GM18909 (cell line): ENCODE results near the gene EXOC6B.

Source experiments
- ATAC-seq: cut with Tn5 transposase; IDR thresholded peaks from one replicate; pipeline ENCODE4 v1.9.1; 2021; ENCODE audit warnings: mild to moderate bottlenecking; ENCODE audit not compliant: unreplicated experiment, poor library complexity

Gene EXOC6B

DNA sequence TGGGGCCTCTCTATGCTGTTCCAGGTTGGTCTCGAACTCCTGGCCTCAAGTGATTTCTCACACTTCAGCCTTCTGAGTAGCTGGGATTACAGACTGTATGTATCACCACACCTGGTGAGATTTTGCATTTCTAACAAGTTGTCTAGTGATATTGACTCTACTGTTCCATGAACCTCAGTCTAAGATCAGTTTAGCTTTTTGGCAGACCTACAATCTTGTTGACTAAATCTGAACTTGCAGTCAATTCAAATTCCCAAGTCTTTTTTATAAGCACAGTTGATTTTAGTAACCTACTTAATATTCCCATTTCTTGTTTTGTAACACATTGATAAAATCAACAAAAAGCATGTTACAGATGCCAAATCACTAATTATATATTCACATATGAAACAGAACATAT is 412.1 kb downstream of the EXOC6B start:
- ATAC-seq, result no peak

DNA sequence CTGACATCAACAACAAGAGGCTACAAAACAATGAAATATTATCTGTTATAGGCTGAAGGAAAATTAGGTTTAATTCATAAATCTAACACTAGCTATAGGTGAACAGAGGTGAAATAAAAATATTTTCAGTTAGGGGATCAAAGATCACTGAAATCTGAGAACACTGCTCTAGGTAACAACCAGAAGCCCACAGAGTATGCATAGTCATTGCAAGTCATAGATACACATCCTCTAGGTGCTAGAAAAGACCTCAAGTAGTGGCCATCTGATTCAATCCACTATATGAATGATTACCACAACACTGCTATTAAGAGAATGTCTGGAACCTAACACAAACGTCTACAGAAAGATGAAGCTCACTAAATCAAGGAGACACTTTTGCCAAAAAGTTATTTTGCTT is 413.6 kb downstream of the EXOC6B start:
- ATAC-seq, result no peak

DNA sequence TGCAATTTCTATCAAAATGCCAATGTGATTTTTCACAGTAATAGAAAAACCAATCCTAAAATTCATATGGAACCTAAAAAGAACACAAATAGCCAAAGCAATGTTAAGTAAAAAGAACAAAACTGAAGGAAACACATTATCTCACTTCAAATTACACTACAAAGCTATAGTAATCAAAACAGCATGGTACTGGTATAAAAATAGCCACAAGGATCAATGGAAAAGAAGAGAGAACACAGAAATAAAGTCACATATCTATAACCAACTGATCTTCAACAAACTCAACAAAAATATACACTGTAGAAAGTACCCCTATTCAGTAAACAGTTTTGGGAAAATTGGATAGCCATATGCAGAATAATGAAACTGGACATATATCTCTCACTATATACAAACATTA is 426.0 kb downstream of the EXOC6B start:
- ATAC-seq, result no peak

GRCh38 chr2:72395096-72395495 is 430.7 kb downstream of the EXOC6B start:
- ATAC-seq, result no peak

DNA sequence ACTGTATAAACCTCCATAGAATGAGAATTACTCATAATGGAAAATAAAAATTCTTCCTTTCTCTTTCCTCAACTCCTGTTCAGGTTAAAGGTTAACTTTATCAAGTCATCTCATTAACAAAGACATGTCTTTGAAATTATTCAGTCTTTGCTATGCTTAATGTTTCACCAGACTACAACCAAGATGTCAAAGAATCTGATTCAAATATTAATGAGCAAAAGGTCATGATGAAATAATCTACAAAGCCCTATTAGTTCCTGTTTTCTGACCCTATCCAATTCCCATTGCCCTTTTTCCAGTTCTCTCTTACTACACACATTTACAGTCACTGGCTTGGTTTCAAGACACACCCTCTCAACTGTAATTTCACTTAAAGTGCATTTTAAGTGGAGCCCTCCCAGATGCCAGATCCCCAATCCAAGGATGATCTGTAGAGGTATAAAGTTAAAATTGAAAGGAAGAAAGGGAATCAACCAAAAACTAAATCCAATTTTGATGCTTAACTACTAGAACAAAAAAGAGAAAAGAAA is 431.2 kb downstream of the EXOC6B start:
- no peak for ATAC-seq

- no peak for ATAC-seq
Measured at GRCh38 chr2:72389447-72389846, 436.4 kb downstream of the EXOC6B start.

GRCh38 chr2:72388263-72388662 is 437.6 kb downstream of the EXOC6B start:
- ATAC-seq, result no peak

GRCh38 chr2:72386288-72386687 is 439.5 kb downstream of the EXOC6B start:
- ATAC-seq, result no peak

DNA sequence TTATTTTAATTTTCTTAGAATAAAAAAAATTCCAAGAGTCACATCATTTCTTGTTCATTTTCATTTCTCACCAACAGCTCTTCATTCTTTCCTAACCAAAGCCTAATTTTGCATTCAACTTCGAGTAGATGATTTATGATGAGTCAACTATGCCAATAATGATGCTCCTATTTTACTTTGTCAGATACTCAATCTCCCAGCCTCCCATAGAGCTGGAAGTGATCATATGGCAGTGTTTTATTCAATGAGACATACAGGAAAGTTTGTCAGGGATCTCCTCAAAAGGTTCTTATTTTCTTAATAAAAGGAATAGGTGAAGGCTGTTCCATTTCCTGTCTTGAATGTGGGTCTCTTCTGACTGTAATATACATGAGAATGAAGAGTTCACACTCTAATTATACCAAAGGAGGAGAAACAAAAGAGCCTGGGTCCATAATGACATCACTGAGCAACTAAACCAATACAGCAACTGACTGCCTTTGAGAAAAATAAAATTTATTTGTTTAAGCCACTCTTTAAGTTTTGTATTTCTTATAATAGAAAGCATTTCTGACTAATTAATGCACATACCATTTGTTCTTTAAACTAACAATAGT is 447.0 kb downstream of the EXOC6B start:
- no peak for ATAC-seq

DNA sequence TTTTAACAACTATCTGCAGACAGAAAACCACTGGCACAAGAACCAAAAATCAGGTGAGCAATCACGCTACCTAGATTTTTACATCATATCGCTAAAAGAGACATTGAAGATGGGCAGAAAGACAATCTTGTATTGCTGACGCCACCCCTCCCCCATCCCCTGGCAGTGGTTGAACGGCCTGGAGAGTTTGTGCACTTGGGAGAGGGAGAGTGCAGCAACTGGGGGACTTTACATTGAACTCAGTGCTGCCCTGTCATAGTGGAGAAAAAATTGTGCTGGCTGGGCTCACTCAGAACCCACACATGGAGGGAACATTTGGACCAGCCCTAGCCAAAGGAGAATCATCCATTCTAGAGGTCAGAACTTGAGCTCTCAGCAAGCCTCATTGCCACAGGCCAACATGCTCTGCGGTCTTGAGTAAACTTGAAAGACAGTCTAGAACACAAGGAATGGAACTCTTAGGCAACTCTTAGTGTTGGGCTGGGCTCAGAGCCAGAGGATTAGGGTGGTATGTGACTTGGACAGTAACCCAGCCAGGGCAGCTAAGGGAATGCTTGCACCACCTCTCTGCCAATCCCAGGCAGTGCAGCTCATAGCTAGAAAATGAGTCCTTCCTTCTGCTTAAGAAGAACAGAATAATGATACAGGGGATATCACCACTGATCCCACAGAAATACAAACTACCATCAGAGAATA is 458.2 kb downstream of the EXOC6B start:
- no peak for ATAC-seq

DNA sequence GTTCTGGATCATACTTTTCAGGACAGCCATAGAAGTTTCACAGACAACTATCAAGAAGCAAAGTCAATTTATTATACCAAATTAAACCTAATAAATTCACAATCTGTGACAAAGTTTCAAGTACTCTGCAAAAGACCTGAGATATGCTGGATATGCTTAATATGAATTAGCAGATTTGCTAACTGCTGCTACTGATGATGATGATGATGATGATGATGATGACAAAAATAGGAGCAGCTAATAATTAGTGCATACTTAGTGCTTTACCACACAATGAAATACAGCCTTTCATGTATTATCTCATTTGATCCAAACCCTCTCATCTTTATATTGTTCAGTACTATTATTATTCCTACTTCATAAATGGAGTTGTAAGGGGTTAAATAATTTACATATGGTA is 462.4 kb downstream of the EXOC6B start:
- ATAC-seq, result no peak

- ATAC-seq, result no peak
Measured at GRCh38 chr2:72362733-72363132, 463.1 kb downstream of the EXOC6B start.

DNA sequence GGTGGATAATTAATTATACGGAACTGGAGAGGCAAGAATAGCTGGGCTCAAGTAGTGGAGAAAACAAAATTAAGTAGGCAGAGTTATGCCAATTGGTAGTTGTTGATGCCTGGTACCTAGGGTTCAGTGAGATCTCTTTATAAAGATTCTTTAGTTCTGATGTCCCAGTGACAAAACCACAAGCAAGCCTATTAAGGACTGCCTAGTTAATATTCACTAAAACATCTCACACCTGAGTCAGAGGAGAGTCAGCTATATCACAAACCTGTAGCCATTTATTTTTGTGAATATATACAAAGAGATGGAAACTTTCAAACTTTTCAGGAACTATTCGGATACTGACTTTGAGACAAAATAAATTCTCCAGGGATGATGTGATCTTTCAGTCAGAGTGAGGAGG is 464.3 kb downstream of the EXOC6B start:
- no peak for ATAC-seq

DNA sequence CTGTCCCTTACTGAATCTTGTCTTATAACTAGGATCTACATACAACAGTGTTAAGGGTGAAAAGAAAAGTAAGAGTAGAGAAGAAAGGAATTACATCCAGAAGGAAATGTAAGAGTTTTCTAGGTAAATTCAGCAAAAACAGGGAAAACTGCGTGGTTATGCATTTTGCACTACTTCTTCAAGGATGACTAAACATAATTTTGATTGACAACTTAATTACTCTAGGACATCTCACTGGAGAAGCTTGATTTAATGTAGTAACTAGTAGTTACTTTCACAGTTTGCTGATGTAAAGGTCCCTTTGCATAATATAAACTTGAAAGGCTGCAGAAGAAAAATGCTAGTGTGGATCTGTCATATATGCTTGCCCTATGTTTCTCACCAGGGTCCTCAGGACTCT is 464.8 kb downstream of the EXOC6B start:
- ATAC-seq, result no peak

DNA sequence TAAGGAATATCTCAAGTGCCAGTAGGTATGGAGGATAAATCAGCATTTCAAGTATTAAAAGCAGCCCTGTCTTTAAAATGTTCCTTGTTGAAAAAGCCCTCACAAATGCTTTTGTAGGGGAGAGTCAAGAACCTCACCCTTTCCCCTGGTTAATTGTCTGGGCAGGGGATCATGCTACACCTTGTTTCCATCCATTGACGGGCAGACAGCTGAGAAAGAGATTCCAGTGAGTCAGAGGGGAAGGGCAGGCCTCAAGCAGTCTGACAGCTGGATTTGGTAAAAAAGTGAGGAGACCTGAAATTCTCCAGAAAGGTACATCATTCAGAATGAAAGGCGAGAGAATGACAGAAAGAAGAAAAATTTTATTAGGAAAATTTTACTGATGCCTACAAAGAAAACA is 475.0 kb downstream of the EXOC6B start:
- ATAC-seq, result no peak

DNA sequence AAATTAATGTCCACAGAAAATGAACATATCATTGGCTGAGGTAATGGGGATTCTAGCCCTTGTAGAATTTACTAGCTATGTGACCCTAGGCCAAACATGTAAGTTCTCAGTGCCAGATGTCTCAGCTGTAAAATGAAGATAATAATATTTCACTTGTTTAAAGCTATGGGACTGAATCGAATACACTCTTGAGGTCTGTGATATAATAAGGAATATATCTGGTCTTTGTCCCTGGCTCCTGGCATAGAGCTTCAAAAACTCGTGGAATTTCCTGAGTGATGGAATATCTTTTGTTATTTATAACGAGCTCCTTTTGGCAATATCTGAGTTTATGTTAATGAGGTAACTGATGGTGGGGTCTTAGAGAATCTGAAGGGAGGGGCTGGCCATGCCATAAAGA is 476.8 kb downstream of the EXOC6B start:
- no peak for ATAC-seq

GRCh38 chr2:72347081-72347480 is 478.8 kb downstream of the EXOC6B start:
- ATAC-seq, result no peak

DNA sequence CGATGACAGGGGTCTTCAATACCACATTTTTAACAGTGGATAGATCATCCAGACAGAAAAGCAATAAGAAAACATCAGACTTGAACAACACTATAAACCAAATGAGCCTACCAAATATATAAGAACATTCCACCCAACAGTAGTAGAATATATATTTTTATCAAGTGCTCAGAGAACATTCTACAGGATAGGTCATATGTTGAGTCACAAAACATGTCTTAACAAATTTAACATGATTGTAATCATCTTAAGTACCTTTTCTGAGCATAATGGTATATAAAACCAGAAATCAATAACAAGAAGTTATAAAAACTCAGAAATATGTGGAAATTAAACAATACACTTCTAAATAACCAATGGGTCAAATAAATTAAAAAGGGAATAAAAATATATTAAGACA is 484.2 kb downstream of the EXOC6B start:
- no peak for ATAC-seq

DNA sequence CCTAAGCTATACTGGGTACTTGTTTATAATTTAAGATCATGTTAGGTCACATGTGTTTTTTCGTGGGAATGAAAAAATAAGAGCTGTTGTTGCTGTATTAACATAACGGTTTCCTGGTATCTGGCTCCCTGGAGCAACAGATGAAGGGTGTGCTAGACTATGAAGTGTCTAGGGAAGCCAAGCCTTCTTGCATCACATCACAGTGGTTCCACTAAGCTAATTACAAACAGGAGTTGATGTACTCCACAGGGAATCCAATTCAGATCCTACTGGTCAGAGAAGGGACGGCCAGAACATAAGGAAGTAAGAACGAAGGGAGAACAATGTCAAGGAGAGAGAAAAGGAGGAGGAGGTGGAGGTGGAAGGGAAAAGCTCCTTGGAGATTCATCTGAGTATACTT is 485.2 kb downstream of the EXOC6B start:
- ATAC-seq, result no peak

GRCh38 chr2:72338076-72338475 is 487.8 kb downstream of the EXOC6B start:
- ATAC-seq, result no peak

- no peak for ATAC-seq
Measured at GRCh38 chr2:72332720-72333119, 493.1 kb downstream of the EXOC6B start.

DNA sequence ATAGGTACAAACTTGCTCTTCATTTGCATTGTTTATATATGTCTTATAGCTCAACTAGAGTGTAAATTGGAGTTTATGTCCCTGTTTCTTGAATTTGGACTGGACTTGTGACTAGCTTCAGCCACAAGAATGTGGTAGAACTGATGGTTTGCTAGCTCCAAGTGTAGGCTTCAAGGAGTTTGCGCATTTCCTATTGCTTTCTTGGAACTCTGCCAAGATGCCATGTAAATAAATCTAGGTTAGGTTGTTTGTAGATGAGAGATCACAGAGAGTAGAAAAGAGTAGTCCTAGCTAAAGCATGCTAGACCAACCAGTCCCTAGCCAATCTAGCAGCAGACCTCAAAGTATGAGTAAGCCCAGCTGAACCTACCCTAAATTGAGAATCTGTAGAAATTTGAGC is 495.2 kb downstream of the EXOC6B start:
- no peak for ATAC-seq
